Stimulated activated CD4-positive, alpha-beta T cell treated with anti-CD3 and anti-CD28 coated beads, Interleukin-2, amount 100 ng/mL, for 24 hours (primary cell): ENCODE measurements around the gene SMIM1.
"Not testable (repeated sequence)": the region's sequence is repeated elsewhere in the genome, so short reads cannot be mapped to it uniquely, and the experiment has no call there.

Experiments
- DNase-seq, 2 donors: peaks; one replicate each; pipeline ENCODE4 v3.0.0-alpha.2; 2020

SMIM1 gene

GRCh38 chr1:3796215-3797061 lies 23.9 kb downstream of the SMIM1 start, which contains the start of gene LRRC47:
TSS of gene LRRC47 (minus strand) at chr1:3796498. CDS start at chr1:3796476, 22 bp downstream.
- DNase-seq: peak; percentile 95 to 96

- no peak for DNase-seq
These were observed 27.6 kb downstream of the SMIM1 start for GRCh38 chr1:3799976-3800685.

- DNase-seq: not testable (repeated sequence)
These were observed 28.2 kb downstream of the SMIM1 start for GRCh38 chr1:3800795-3801194.

DNA sequence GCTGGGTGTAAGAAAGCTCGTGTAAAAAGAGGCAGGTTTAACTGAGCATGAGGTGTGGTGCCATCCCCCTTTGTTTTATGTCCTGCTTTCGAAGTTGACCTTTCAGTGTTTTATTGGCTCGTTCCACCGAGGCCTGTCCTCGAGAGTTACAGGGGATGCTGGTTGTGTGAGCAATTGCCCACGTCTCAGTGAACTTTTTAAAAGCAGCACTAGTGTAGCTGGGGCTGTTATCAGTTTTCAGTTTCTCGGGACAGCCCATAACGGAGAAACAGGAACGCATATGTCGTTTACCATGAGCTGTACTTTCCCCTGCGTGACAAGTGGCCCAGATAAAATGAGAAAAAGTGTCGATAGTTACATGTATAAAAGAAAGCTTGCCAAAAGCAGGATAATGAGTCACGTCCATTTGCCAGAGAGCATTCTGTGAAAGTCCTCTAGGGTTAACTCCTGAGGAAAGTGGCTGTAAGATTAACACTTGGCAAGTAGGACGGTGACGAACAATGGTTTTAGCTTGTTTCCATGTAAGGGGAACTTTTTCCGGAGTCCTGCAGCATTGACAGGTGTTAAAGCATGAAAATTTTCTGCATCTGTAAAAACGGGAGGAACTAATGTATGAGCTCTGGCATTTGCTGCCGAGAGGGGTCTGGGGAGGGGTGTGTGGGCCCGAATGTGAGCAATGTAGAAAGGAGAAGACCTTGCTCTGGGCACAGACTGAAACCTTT lies 31.5 kb downstream of the SMIM1 start:
- no peak for DNase-seq

DNA sequence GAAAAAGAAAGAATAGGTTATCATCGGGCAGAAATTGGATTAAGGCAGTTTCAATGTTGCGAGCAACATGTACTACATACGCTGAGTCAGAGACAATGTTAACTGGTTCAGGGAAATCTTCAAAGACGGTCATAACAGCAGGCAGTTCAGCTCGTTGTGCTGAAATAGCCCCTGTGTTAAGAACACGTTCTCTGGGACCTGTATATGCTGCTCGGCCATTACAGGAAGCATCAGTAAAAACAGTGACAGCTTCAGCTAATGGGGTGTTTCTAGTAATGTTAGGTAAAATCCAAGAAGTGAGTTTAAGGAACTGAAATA lies 32.0 kb downstream of the SMIM1 start:
- DNase-seq: not testable (repeated sequence)

- no peak for DNase-seq
These were observed 32.5 kb downstream of the SMIM1 start for GRCh38 chr1:3805038-3805437.

DNA sequence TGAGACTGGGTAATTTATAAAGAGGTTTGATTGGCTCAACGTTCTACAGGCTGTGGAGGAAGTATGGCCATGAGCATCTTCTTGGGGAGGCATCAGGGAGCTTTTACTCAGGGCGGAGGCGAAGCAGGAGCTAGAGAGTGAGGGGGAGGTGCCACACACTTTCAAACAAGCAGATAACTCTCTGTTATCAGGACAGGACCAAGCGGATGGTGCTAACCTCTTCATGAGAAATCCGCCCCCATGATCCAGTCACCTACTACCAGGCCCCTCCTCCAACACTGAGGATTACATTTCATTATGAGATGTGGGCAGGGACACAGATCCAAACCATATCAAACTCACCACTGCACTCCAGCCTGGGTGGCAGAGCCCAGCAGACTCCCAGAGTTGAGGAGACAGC lies 35.2 kb downstream of the SMIM1 start:
- no peak for DNase-seq

DNA sequence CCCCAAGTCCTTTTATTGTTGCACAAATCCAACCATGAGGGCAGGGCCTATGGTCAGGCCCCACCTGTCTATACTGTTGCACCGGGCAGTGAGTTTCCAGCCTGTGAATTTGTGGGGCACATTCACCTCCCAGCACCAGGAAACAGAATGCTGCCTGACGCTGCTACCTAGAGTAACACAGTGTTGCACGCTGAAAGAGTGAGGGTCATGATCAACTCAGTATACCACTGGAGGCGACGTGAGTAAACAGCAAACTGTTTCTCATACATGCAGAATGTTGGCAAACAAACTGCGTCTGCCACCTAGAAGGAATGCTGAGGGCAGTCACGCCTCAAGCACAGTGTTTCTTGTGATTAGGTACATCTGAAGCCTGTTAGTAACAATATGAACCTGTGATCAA lies 37.1 kb downstream of the SMIM1 start:
- no peak for DNase-seq

DNA sequence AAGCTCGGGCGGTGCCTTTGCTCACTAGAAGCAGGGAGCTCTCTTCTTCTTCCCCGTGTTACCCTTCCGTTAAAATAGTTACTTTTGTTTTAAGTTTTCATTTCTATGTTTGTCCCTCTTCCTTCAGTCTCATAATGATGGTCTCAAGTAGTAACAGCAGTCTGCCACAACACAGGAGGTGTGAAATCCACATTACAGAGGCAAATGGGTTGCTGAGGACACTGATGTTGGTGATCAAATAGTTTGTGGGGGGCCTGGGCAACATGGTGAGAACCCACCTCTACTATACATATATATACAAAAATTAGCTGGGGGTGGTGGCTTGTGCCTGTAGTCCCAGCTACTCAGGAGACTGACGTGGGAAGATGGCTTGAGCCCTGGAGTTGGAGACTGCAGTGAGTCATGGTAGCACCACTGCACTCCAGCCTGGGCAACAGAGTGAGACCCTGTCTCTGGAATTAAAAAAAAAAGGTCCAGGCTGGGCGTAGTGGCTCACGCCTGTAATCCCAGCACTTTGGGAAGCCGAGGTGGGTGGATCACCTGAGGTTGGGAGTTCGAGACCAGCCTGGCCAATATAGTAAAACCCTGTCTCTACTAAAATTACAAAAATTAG lies 37.7 kb downstream of the SMIM1 start:
- DNase-seq: not testable (repeated sequence)

- no peak for DNase-seq
These were observed 39.0 kb downstream of the SMIM1 start for GRCh38 chr1:3811595-3811911.

DNA sequence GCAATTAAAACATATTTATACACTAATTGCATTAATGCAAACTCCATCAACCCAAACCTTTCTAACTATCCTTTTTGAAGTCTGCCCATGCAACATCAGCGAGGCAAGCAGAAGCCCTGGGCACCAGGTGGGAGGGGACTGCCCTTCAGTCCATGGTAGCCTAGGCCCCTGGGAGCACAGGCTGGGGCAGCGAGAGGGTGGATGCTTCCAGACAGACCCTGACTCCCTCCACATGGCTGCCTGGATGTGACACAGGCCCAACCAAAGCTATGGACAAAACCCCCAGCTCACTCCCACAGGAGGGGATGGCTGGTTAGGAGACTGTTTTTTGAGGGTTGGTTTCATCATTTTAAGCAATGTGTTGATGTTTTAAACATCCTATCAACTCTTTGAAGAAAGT lies 41.5 kb downstream of the SMIM1 start:
- no peak for DNase-seq

- DNase-seq: no peak
These were observed 42.4 kb downstream of the SMIM1 start for GRCh38 chr1:3814771-3815561.

GRCh38 chr1:3816331-3817137 lies 44.0 kb downstream of the SMIM1 start:
- no peak for DNase-seq

GRCh38 chr1:3817138-3817740 lies 44.7 kb downstream of the SMIM1 start:
- DNase-seq: no peak

DNA sequence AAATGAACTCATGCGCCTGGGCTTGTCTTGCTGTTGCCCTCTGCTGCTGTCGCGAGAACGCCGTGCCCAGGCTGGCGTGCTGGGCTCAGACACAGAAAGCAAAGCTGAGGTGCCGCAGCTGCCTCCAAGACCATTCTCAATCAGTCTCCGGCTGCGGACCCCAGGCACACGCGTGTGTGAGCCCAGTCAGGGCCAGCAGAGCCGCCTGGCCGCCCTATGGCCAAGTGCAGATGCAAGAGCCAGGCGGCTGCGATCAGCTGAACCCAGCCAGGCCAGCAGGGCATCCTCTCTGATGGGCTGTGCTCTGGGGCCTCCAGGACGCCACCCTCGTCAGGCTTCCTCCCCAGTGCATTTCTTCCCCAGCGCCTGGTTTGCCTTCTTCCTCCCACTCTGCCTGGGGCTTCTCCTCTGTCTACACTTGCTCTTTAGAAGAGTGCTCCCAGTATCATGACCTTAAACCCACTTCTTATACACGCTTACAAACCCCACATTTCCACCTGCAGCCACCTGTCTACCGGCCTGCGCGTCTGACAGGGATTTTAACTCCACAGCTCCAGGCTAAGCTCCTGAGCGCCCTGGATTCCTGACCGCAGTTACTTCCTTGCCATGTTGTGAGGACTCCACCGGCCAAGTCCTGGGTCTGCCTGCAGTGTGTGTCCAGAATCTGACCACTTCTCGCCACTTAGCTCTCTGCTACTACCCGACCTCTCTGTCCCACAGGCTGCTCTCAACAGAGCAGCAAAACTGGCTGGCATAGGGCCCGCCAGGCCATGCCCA lies 45.5 kb downstream of the SMIM1 start:
- DNase-seq: no peak

GRCh38 chr1:3819771-3820200 lies 47.2 kb downstream of the SMIM1 start:
- no peak for DNase-seq

DNA sequence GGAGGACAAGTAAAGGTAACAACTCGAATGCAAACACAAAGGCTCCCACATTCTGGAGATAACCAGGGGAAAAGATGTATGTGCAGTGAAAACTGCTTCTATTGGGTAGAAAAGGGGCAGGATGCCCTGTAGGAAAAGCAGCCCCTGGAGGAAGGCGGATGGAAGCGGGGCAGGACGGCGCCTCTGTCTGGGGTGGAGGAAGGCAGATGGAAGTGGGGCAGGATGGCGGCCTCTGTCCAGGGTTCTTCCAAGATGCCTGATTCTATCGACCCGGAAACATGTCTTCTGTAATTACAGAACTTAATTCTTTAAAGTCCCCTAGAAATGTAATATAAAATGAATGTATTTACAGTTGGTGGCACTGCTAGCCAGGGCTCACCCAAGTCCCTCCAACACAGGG lies 47.8 kb downstream of the SMIM1 start:
- no peak for DNase-seq

GRCh38 chr1:3821004-3821403 lies 48.5 kb downstream of the SMIM1 start:
- no peak for DNase-seq

GRCh38 chr1:3821447-3821846 lies 48.9 kb downstream of the SMIM1 start:
- no peak for DNase-seq

GRCh38 chr1:3821908-3822307 lies 49.4 kb downstream of the SMIM1 start:
- no peak for DNase-seq
